ENCODE data around the gene LMX1A.

DNA sequence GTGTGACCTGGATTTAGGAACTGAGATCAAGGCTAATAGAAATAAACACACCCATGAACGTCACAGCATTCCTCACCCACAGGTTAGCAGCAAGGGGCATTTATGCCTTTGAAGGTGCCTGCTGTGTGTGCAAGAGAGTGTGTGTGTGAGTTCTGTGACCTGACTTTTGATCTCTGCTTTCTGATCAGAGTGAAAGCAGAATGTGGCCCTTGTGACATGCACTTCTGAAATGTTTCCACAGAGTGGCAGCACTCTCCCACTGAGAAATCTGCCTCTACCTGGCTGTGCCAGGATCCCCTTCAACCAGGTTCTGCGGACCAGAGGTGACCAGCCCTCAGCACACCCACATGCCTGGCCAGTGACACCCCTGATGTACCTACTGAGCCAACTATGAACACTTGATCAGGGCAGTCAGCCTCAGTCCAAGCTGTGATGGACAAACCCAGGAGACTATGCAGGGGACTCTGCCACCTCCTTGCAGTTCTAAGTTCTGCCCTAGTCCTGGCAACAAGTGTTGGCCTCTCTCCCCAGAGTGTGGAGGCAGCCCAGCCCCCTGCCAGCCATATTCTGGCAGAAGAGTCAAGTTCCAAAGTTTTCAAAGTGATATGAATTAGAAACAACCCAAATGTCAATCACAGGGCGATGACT lies 47.4 kb upstream of the LMX1A start:
- TF ChIP-seq, protein P1, sequence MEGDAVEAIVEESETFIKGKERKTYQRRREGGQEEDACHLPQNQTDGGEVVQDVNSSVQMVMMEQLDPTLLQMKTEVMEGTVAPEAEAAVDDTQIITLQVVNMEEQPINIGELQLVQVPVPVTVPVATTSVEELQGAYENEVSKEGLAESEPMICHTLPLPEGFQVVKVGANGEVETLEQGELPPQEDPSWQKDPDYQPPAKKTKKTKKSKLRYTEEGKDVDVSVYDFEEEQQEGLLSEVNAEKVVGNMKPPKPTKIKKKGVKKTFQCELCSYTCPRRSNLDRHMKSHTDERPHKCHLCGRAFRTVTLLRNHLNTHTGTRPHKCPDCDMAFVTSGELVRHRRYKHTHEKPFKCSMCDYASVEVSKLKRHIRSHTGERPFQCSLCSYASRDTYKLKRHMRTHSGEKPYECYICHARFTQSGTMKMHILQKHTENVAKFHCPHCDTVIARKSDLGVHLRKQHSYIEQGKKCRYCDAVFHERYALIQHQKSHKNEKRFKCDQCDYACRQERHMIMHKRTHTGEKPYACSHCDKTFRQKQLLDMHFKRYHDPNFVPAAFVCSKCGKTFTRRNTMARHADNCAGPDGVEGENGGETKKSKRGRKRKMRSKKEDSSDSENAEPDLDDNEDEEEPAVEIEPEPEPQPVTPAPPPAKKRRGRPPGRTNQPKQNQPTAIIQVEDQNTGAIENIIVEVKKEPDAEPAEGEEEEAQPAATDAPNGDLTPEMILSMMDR (IDR thresholded peaks at IDR 0.05), result peak; percentile 64
- TF ChIP-seq FOXJ3 (CRISPR knock-in tag; IDR thresholded peaks at IDR 0.05; ENCODE audit: borderline replicate concordance), result no peak
- no peak for TF ChIP-seq ATF1 (CRISPR knock-in tag; IDR thresholded peaks at IDR 0.05)
- TF ChIP-seq, protein P2, sequence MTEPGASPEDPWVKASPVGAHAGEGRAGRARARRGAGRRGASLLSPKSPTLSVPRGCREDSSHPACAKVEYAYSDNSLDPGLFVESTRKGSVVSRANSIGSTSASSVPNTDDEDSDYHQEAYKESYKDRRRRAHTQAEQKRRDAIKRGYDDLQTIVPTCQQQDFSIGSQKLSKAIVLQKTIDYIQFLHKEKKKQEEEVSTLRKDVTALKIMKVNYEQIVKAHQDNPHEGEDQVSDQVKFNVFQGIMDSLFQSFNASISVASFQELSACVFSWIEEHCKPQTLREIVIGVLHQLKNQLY (CRISPR knock-in tag; IDR thresholded peaks at IDR 0.05), result no peak
- TF ChIP-seq, protein P3, sequence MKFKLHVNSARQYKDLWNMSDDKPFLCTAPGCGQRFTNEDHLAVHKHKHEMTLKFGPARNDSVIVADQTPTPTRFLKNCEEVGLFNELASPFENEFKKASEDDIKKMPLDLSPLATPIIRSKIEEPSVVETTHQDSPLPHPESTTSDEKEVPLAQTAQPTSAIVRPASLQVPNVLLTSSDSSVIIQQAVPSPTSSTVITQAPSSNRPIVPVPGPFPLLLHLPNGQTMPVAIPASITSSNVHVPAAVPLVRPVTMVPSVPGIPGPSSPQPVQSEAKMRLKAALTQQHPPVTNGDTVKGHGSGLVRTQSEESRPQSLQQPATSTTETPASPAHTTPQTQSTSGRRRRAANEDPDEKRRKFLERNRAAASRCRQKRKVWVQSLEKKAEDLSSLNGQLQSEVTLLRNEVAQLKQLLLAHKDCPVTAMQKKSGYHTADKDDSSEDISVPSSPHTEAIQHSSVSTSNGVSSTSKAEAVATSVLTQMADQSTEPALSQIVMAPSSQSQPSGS (CRISPR knock-in tag; IDR thresholded peaks at IDR 0.05; ENCODE audit: borderline replicate concordance, low read depth), result no peak
- TF ChIP-seq, protein P4, sequence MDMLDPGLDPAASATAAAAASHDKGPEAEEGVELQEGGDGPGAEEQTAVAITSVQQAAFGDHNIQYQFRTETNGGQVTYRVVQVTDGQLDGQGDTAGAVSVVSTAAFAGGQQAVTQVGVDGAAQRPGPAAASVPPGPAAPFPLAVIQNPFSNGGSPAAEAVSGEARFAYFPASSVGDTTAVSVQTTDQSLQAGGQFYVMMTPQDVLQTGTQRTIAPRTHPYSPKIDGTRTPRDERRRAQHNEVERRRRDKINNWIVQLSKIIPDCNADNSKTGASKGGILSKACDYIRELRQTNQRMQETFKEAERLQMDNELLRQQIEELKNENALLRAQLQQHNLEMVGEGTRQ (CRISPR knock-in tag; IDR thresholded peaks at IDR 0.05), result no peak
- TF ChIP-seq, protein P5, sequence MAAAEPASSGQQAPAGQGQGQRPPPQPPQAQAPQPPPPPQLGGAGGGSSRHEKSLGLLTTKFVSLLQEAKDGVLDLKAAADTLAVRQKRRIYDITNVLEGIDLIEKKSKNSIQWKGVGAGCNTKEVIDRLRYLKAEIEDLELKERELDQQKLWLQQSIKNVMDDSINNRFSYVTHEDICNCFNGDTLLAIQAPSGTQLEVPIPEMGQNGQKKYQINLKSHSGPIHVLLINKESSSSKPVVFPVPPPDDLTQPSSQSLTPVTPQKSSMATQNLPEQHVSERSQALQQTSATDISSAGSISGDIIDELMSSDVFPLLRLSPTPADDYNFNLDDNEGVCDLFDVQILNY (CRISPR knock-in tag; IDR thresholded peaks at IDR 0.05), result no peak
- no peak for TF ChIP-seq TEAD4 (CRISPR knock-in tag; IDR thresholded peaks at IDR 0.05)
- TF ChIP-seq GABPB1 (CRISPR knock-in tag; IDR thresholded peaks at IDR 0.05), result no peak
- TF ChIP-seq SOX15 (CRISPR knock-in tag; IDR thresholded peaks at IDR 0.05), result no peak
- TF ChIP-seq, protein P6, sequence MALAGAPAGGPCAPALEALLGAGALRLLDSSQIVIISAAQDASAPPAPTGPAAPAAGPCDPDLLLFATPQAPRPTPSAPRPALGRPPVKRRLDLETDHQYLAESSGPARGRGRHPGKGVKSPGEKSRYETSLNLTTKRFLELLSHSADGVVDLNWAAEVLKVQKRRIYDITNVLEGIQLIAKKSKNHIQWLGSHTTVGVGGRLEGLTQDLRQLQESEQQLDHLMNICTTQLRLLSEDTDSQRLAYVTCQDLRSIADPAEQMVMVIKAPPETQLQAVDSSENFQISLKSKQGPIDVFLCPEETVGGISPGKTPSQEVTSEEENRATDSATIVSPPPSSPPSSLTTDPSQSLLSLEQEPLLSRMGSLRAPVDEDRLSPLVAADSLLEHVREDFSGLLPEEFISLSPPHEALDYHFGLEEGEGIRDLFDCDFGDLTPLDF (CRISPR knock-in tag; IDR thresholded peaks at IDR 0.05), result no peak
- no peak for TF ChIP-seq EMX1 (CRISPR knock-in tag; IDR thresholded peaks at IDR 0.05)
- TF ChIP-seq FOXK1 (CRISPR knock-in tag; IDR thresholded peaks at IDR 0.05), result no peak
- TF ChIP-seq NR3C1 (CRISPR knock-in tag; conservative IDR thresholded peaks at IDR 0.05; ENCODE audit: low read depth), result no peak

Measured in WTC11 (cell line).